Gastrocnemius medialis (tissue), 4 donors: ENCODE measurements around the gene PRKN.

Experiments
- CTCF ChIP-seq, 5 experiments: fragments of 450-650 bp in 3 of 5; fragments of 200-600 bp in 2 of 5; sonication (generic) in 2 of 5; IDR thresholded peaks in 4 of 5; conservative IDR thresholded peaks in 1 of 5; 1 replicate in 4 of 5; 2 replicates in 1 of 5; pipeline ENCODE4 v1.5.1; 2016 to 2019; ENCODE audit warnings: antibody characterized with exemption in 5 of 5, mild to moderate bottlenecking in 3 of 5, moderate library complexity in 3 of 5
- POLR2A ChIP-seq, 2 donors: fragments of 450-650 bp; IDR thresholded peaks; one replicate each; pipeline ENCODE4 v1.6.1; 2017; ENCODE audit warnings: antibody characterized with exemption in 2 of 2, mild to moderate bottlenecking in 2 of 2, moderate library complexity in 2 of 2

- no peak for TF ChIP-seq POLR2A (IDR thresholded peaks at IDR 0.05)
- no peak for TF ChIP-seq CTCF (IDR thresholded peaks at IDR 0.05 in 4 of 5, conservative IDR thresholded peaks at IDR 0.05 in 1 of 5)
Measured at GRCh38 chr6:161949531-161949930, 778.0 kb downstream of the PRKN start.
